HG03354 (cell line): ENCODE data around the gene ZFP42.
"Not testable (repeated sequence)": the region's sequence is repeated elsewhere in the genome, so short reads cannot be mapped to it uniquely, and the experiment has no call there.

Experiments
- ATAC-seq: cut with Tn5 transposase; IDR thresholded peaks from one replicate; pipeline ENCODE4 v1.9.1; 2021; ENCODE audit warnings: mild to moderate bottlenecking; ENCODE audit not compliant: unreplicated experiment, poor library complexity, severe bottlenecking

The ZFP42 gene

DNA sequence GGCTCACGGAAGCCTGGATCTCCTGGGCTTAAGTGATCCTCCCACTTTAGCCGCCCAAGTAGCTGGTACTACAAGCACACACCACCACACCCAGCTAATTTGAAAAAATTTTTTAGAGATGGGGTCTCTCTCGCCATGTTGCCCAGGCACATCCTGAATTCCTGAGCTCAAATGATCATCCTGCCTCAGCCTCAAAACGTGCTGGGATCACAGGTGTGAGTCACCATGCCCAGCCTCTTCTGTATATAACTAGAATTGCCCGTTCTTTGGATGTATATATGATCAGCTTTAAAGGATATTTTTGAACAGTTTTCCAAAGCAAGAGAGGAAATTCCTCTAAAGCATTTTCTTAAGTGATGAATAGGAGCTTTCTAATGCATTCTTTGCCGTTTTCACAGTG is 22.7 kb downstream of the ZFP42 start:
- ATAC-seq = no peak

DNA sequence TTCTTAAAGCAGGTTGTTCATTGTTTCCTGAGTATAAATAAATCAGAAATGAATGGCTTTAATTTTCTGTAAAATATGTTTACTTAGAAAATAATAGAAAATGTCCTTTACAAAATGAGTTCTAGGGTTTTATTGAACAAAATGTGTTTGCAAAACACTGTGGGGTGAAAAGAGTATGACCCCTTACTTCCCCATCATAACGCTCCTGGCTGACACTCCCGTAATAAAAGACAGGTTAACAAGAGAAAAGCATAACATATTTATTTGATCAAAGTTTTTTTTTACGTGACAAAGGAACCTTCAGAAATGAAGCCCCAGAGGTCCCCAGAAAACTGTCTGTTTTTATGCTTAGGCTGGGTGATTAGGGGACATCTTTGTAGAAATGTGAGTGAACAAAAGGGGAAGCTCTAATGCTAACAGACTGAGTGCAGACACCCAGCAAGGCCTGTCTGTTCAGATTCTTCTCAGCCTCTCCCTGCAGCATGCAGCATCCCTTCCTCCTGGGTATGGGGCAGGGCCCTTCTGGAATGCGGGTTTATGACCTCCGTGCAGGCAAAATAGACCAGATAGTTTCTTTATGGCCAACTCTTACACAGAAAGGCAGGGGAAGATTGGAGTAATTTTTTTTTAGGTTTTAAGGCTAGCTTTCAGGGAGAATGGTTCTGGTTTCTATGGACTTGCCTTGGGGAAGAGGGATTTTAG is 26.1 kb downstream of the ZFP42 start:
- no peak for ATAC-seq

GRCh38 chr4:188023682-188024081 is 28.1 kb downstream of the ZFP42 start:
- ATAC-seq = no peak

- no peak for ATAC-seq
Measured at GRCh38 chr4:188025476-188025875, 29.9 kb downstream of the ZFP42 start.

DNA sequence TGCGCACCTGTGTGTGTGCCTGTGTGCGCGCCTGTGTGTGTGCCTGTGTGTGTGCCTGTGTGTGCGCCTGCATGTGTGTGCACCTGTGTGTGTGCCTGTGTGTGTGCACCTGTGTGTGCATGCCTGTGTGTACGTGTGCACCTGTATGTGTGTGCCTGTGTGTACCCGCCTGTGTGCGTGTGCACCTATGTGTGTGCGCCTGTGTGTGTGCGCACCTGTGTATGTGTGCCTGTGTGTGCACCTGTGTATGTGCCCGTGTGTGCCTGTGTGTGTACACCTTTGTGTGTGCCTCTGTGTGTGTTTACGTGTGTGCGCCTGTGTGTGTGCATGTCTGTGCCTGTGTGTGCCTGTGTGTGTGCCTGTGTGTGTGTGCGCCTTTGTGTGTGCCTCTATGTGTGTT is 33.5 kb downstream of the ZFP42 start:
- ATAC-seq = no peak

DNA sequence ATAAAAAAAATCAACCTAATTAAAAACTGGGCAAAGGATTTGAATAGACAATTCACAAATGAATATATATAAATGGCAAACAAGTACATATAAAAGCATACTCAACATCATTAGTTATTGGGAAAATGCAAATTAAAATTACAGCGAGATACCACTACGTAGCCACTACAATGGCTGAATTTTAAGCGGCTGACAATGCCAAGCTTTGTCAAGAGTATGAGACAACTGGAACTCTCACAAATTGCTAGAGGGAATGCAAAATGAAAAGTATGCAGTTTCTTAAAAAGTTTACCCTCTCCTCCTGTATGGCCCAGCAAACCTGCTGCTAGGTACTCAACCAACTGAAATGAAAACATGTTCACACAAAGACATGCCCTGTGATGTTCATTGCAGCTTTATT is 34.8 kb downstream of the ZFP42 start:
- ATAC-seq = no peak

DNA sequence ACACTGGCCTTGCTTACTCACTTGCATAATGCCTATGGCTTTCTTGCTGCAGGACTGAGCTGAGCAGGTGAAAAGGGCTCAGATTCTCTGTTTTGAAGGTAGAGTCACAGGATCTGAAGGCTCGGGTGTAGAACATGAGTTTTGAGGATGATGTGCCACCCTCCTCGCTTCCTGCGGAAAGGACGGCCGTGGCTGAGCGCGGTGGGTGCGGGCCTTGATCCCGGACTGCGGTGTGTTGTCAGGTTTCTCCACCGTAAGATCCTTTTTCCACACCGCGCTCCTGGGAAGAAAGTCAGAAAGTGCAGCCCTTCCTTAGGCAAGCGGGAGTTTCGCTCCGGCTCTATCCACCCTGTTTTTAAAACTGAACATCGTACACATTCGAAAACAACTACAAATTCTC is 36.2 kb downstream of the ZFP42 start:
- no peak for ATAC-seq

DNA sequence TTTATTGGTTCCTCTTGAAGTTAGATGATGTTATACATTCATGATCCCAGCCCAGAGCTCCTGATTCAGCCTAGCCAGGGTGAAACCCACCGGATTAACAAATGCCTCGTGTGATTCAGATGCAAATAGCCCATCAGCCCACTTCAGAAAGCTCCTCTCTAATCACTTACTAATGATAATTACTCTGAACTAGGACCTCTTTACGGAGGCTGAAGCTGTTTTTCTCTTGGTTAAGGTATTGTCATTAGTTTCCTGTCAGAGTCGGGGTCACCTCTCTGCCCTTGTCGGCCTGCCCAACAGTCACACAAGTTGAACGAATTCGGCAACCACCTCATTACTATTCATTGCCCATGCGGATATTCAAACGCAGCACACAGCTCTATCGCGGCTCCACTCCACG is 36.6 kb downstream of the ZFP42 start:
- no peak for ATAC-seq

- no peak for ATAC-seq
Measured at GRCh38 chr4:188032583-188032982, 37.0 kb downstream of the ZFP42 start.

- ATAC-seq = no peak
Measured at GRCh38 chr4:188037003-188037713, 41.6 kb downstream of the ZFP42 start.

DNA sequence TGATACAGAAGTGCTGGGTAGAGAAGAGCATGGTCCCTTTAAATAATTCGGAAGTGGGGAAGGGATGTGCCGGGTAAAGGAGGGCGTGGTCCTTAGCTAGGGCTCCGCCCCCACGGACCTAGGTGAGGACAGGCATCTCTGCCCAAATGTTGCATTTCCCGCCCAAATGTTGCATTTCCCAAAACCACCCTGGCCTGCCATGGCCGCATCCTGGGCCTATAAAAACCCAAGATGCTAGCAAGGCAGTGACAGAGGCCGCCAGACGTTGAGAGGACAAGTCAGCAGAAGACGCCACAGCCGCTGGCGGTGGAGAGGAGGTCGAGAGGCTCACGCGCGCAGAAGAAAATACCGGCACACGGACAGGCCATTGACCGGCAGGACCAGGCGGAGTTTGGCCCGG is 46.1 kb downstream of the ZFP42 start:
- no peak for ATAC-seq

DNA sequence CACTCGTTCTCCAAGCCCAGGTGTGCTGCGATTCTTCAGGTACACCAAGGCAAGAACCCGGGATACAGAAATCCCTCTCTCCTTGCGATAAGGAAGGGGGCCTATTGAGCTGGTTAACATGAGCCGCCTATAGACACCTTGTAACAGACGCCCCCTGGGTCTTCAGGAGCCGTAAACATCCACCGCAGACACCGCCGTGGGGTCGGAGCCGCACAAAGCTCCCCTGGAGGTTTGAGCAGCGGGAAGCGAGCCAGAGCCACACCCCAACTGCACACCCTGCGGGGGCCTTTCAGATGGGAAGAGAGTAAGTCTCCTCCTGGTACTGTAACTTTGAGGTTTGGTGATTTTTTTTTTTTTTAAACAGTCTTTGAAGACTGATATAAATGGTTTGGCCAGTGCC is 46.6 kb downstream of the ZFP42 start:
- ATAC-seq = no peak

DNA sequence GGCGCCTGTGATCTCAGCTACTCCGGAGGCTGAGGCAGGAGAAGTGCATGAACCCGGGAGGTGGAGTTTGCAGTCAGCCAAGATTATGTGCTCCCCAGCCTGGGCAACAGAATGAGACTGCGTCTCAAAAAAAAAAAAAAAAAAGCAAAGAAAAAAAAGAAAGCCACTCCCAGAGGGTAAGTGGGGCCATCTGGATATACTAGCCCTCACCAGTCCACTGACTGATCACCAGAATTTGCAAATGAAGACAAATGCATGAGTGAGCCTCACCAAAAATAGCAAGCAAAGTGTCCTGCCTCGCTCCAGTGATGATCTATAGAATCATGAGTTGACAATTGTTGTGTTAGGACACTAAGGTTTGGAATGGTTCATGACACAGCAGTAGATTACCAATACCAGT is 47.6 kb downstream of the ZFP42 start:
- no peak for ATAC-seq

DNA sequence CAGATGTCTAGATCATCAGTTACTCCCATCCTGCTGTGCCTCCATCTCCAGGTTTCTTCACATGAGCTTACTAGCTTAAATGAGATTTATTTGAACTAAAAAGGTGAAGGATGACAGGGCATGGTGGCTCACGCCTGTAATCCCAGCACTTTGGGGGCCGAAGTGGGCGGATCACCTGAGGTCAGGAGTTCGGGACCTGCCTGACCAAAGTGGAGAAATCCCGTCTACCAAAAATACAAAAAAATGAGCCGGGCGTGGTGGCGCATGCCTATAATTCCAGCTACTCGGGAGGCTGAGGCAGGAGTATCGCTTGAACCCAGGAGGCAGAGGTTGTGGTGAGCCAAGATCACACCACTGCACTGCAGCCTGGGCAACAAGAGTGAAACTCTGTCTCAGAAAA is 49.9 kb downstream of the ZFP42 start:
- ATAC-seq = not testable (repeated sequence)

GRCh38 chr4:188046657-188047056 is 51.1 kb downstream of the ZFP42 start:
- no peak for ATAC-seq

DNA sequence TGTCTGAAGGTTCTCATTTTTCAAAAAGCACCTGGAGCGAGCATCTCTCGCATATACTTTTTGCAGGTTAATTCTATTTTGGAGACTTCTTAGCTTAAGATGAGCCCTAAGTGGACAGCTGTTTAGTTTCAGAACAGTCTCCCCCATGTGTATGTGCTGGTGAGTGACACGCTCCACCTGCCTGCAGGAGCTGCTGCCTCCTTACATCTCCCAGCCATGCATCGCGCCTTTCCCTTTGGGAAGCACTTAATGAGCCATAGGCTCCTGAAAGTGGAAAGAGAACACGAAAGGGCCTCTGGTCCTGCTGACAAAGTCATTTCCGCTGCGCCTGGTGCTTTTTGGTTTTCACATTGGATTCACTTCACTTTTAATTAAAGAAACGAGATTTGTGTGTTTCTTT is 57.7 kb downstream of the ZFP42 start:
- ATAC-seq = no peak
